SK-N-SH (cell line): ENCODE results near the gene TMEM145.

ENCODE experiments used
- EP300 ChIP-seq, 2 experiments: IDR thresholded peaks; 2 replicates each; pipeline versions ENCODE4 v1.4.0 to v1.6.1; 2012; ENCODE audit warnings: borderline replicate concordance in 1 of 2, low read depth in 1 of 2, low read length in 1 of 2
- FOXM1 ChIP-seq: IDR thresholded peaks from 2 replicates; pipeline ENCODE4 v1.4.0; 2012; ENCODE audit warnings: low read depth, mild to moderate bottlenecking
- POLR2AphosphoS5 ChIP-seq: IDR thresholded peaks from 2 replicates; pipeline ENCODE4 v1.6.1; 2012; ENCODE audit warnings: low read depth, low read length
- RAD21 ChIP-seq: IDR thresholded peaks from 2 replicates; pipeline ENCODE4 v1.6.1; 2012; ENCODE audit warnings: mild to moderate bottlenecking, low read length
- RCOR1 ChIP-seq: fragments of 150-350 bp; IDR thresholded peaks from 2 replicates; pipeline ENCODE4 v1.6.1; 2017; ENCODE audit warnings: antibody characterized with exemption, low read length
- RFX5 ChIP-seq: IDR thresholded peaks from 2 replicates; pipeline ENCODE4 v1.6.1; 2012; ENCODE audit warnings: mild to moderate bottlenecking, improper control_type of control experiment, low read length
- RXRA ChIP-seq: IDR thresholded peaks from 2 replicates; pipeline ENCODE4 v1.4.0; 2012; ENCODE audit warnings: low read depth, mild to moderate bottlenecking, borderline replicate concordance
- SIN3A ChIP-seq: IDR thresholded peaks from 2 replicates; pipeline ENCODE4 v1.6.1; 2012; ENCODE audit warnings: low read depth, mild to moderate bottlenecking, low read length, moderate library complexity, borderline replicate concordance
- SMC3 ChIP-seq: IDR thresholded peaks from 2 replicates; pipeline ENCODE4 v1.6.1; 2012; ENCODE audit warnings: low read depth, low read length, improper control_type of control experiment
- TF ChIP-seq, protein P1 (sequence below): fragments of 200-600 bp; sonication (generic); IDR thresholded peaks from 2 replicates; pipeline ENCODE4 v1.6.1; 2017; ENCODE audit warnings: antibody characterized with exemption, mild to moderate bottlenecking, moderate library complexity
- TF ChIP-seq, protein P2 (sequence below): IDR thresholded peaks from 2 replicates; pipeline ENCODE4 v1.4.0; 2012; ENCODE audit warnings: low read depth

DNA sequence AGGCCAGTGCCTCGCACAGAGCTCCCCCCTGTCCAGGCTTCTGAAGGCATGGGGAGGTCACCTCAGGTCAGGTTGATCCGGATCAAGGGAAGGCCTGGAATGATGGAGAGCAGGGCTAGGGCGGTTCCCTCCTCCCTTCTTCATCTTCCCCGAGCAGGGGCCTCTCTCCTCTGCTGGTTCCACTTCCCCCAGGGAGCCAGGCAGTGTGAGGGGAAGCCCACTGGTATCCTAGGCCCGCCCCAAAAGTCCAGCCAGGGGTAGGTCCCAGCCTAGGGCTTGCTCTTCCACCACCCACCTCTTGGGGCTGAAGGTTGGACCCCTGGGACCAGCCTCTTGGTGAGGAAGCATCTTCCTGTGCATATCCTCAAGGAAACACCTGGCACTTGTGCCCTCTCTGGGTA lies 27.6 kb upstream of the TMEM145 start:
- no peak for TF ChIP-seq RXRA
- TF ChIP-seq, protein P1, sequence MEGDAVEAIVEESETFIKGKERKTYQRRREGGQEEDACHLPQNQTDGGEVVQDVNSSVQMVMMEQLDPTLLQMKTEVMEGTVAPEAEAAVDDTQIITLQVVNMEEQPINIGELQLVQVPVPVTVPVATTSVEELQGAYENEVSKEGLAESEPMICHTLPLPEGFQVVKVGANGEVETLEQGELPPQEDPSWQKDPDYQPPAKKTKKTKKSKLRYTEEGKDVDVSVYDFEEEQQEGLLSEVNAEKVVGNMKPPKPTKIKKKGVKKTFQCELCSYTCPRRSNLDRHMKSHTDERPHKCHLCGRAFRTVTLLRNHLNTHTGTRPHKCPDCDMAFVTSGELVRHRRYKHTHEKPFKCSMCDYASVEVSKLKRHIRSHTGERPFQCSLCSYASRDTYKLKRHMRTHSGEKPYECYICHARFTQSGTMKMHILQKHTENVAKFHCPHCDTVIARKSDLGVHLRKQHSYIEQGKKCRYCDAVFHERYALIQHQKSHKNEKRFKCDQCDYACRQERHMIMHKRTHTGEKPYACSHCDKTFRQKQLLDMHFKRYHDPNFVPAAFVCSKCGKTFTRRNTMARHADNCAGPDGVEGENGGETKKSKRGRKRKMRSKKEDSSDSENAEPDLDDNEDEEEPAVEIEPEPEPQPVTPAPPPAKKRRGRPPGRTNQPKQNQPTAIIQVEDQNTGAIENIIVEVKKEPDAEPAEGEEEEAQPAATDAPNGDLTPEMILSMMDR: no peak
- no peak for TF ChIP-seq FOXM1
- TF ChIP-seq SMC3: no peak
- TF ChIP-seq EP300 (IDR thresholded peaks at IDR 0.05; ENCODE audit: borderline replicate concordance in 1 of 2, low read depth in 1 of 2, low read length in 1 of 2): no peak
- TF ChIP-seq SIN3A: no peak
- TF ChIP-seq, protein P2, sequence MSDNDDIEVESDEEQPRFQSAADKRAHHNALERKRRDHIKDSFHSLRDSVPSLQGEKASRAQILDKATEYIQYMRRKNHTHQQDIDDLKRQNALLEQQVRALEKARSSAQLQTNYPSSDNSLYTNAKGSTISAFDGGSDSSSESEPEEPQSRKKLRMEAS: no peak
- no peak for TF ChIP-seq POLR2AphosphoS5
- TF ChIP-seq RAD21: no peak
- no peak for TF ChIP-seq RCOR1
- no peak for TF ChIP-seq RFX5
